HTERT RPE-1 (cell line): Measurements from ENCODE around the gene RCSD1.

Experiments
- in situ Hi-C: fragments of 300-500 bp; cut with MboI; formaldehyde crosslinking; loops from 4 replicates; pipeline ENCODE4 v1.14.3; 2020; ENCODE audit warnings: low sequenced_read_pairs

RCSD1 gene

DNA sequence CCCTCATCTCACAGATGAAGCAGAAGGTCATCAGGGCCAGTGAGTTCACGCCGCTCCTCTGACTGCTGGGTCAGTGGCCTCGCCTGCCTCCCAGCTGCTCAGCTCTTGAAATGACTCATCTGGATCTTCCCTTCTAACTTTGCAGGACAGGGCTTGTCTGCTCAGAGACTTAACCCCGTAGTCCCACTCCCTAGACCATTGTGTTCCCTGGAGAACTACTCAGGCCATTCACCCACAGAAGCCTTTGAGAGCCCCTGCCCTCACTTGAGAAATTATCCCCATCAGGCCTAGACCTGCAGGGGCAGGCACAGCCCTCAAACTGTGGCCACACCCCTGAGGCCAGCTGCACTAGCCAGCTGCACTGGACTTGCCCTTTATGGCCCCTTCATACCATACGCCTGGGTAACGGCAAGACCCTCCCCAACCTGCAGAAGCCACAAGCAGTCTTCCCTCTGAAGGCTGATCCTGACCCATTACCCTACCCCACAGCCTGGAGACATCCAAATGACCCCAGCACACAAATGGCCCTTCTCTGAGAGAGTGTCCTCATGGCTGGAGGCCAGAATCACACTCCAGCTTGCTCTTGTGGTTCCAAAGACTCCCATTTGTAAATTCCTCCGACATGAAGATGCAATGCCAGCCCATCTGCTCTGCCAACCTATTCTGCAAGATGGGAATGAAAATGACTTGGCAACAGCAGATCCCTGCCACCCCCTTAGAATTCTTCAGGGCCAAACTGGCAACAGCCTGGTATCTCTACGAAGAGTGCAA is 33.2 kb downstream of the RCSD1 start:
- in situ Hi-C loops = no loop called here

DNA sequence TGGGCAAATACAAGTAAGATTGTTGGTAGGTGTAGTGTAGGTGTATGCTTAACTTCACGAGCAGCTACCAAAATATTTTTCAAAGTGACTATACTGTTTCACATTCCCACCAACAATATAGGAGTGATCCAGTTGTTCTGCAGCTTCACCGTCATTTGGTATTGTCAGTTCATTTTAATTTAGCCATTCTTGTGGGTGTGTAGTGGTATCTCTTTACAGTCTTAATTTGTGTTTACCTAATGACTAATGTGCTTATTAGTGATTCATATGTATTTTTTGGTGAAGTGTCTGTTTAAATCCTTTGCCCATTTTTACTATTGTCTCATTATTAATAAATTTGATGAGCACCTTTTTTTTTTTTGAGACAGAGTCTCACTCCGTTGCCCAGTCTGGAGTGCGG is 35.4 kb downstream of the RCSD1 start:
- in situ Hi-C loops = no loop called here

DNA sequence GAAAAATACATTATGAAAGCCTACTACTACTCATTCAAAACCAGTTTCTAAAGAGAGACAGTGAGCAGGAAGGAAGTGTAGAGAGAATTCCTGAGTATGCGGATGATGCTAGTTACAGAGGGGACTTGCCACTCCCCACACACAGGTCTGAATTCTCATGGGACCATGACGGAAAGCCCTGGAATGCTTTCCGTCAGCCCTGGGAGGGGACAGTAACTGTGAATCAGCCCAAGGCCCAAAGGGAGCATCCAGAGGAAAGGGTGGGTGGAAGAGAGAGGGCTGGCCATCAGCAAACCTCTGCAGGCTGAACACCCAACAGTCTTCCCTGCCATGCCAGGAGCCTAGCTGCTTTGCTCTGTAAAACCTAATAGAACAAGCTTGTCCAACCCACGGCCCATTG is 36.4 kb downstream of the RCSD1 start:
- in situ Hi-C loops = no loop called here

DNA sequence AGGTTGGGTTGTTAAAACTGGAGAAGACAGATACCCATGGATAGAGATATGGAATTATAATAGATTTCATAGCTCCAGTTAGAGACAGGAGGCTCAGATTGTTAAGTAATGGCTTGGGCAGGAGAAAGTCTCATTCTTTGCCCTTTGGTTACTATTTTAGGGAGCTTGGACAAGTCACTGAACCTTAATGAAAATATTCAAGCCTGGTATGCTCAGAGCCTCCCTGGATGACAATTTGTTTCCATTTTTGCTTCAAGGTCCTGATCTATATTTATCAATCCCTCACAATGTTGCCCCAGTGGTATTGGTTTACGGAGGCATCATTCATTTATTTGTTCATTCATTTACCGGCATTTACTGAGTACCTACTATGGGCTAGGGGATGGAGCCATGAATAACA is 37.5 kb downstream of the RCSD1 start:
- in situ Hi-C loops = no loop called here

DNA sequence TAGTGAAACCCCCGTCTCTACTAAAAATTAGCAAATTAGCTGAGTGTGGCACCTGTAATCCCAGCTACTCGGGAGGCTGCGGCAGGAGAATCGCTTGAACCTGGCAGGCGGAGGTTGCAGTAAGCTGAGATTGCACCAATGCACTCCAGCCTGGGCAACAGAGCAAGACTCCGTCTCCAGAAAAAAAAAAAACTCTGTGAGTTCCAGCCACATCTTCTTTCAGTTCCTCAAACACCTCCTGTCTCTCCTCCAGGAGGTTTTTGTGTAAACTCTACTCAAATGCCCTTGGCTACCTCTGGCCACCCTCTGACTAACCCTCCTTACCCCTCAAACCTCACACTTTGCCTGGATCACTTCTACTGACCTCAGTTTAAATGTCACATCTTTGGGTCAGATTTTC is 38.1 kb downstream of the RCSD1 start:
- in situ Hi-C loops = no loop called here

DNA sequence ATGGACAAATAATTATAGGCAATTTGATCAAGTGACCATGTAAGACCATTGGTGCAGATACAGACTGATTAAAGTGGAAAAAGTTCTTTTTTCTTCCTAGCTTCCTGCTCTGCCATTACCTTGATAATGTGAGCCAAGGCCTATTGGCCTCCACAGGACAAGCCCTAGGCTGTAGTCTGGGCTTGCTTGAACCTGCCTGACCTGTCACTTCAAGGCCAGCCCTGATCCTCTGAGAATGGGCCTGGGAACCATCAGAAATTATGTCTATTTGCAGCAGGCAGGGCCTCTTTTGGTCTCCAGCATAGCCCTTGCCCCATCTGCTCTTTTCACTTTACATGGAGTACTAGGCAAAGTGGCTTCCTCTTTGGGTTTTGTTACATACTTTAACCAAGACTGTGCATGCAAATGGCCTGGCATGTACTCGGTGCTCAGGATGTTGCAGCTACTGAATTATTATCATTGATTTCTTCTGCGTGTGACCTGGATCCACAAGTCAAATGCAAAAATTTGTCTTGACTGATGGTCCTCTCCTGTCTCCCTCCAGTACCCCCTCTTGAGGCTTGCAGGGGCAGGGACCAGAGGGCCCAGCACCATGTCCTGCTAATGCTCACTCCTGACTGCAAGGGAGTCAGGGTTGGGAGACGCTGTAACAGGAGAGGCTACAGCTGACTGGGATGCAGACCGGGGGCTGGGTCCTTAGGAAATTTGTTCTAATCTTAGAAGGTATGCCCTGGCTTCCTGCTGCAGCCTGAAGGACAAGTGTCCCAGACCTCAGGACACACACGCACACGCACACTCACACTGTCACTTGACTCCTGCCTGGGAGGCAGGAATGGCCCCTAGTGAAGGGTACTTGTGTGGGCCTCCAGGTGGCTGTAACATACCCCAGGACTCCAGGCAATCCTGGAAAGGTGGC is 39.4 kb downstream of the RCSD1 start:
- in situ Hi-C loops = no loop called here

DNA sequence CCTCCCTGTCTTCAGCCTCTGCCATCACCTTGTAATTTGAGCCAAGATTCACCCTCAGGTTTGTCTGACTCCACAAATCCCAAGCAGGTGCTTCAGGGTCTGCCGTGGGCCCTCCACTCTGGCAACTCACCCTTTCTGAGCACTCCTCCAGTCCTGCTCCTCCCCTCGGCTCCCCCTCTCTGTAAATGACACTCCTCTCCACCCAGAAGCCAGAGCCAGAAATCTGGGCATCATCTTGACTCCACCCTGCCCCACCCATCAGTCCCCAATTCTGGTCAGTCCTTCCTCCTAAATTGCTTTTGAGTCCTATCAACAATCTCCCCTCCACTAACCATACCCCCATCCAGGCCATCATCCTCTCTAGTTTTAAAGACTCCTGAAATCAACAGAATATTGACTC is 40.5 kb downstream of the RCSD1 start:
- in situ Hi-C loops = no loop called here

DNA sequence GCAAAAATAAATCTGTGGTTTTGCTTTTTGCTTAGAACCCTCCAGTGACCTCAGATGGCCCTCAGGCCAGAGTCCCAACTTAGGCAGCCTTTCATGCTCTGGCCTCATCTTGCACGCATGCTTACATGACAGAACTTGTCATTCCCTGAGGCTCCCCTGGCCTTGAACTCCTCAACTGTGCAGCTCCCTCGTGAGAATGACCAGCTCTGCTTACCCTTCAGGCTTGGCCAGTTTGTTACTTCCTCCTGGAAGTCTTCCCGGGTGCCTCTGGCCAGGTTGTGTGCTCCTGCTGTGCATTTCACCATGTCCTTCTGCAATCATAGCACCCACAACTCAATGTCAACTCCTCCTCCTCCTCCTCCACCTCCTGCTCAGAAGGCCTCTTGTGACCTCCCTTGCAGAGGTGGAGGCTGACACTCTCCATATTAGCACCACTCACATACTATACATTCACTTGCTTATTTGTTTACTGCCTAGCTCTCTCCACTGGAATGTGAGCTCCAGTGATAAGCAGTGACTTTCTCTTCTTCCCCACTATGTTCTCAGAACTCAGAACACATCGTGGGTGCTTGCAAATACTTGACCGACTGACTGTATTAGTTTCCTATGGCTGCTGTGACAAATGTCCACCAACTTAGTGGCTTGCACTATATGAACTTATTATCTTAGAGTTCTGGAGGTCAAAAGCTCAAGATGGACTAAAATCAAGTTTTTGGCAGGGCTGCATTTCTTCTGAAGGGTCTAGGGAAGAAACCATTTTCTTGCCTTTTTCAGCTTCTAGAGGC is 41.9 kb downstream of the RCSD1 start:
- in situ Hi-C loops = no loop called here

DNA sequence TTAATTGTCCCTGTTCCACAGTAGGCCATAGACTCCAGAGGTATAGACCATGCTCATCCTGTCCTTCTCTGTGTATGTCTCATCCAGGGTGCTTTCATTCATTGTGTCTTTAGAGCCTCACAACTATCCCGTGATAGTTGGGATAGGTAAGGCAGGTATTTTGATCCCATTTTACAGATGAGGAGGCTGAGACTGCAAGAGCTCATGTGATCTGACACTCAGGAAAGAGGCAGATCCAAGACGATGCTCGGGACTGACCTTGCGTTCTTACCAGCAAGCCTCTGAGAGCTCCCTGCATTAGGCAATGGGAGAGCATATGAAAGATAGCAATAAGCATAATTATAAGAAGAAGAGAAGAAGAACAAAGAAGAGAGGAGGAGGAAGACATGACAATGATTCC is 42.8 kb downstream of the RCSD1 start:
- in situ Hi-C loops = no loop called here

DNA sequence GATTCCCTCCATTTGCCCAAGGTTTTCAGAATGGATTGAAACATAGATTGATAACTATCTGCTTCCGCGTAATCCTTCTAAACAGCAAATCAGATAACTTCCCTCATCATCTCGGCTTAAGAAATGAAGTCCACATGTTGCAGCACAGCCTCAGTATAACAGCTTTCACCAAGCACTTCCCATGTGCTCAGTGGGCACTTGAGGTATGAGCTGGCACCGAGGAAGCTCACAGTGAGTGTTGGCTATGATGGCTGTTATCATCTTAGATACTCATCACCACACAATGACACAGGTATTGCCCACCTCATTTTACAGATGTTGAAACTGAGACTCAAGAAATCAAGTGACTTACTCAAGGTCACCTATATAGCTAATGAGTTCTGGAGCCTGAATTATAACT is 43.2 kb downstream of the RCSD1 start:
- in situ Hi-C loops = no loop called here

DNA sequence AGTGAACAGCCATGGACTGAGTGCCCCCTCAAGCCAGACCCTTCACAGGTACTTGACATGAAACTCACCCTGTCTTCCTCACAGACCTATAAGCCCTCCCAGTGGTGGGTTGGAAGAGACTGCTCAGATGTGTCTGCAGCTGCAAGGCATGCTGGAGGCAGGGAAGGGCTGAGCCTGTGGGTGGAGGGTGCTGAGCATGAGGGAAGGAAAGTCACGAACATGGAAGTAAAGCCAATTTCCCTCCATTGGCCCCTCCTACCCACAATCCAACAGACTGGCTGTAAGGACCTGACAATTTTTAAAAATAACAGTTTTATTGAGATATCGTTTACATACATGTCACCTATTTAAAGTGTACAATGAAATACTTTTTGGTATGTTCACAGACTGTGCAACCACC is 44.1 kb downstream of the RCSD1 start:
- in situ Hi-C loops = no loop called here

DNA sequence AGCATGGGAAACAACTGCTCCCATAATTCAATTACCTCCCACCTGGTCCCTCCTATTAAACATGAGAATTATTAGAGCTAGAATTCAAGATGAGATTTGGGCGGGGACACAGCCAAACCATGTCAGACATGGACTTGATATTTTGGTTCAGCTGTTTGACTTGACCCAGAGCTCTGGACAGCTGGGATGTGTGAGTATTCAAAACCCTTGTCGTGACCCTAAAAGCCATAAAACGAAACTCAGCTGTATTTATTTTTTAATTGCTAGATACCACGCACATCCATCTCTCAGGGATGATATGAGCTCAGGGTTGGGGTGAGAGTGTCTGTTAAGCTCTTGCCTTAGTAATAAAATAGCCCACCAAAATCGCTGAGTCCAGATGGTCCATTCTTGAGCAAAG is 45.4 kb downstream of the RCSD1 start:
- in situ Hi-C loops = no loop called here

DNA sequence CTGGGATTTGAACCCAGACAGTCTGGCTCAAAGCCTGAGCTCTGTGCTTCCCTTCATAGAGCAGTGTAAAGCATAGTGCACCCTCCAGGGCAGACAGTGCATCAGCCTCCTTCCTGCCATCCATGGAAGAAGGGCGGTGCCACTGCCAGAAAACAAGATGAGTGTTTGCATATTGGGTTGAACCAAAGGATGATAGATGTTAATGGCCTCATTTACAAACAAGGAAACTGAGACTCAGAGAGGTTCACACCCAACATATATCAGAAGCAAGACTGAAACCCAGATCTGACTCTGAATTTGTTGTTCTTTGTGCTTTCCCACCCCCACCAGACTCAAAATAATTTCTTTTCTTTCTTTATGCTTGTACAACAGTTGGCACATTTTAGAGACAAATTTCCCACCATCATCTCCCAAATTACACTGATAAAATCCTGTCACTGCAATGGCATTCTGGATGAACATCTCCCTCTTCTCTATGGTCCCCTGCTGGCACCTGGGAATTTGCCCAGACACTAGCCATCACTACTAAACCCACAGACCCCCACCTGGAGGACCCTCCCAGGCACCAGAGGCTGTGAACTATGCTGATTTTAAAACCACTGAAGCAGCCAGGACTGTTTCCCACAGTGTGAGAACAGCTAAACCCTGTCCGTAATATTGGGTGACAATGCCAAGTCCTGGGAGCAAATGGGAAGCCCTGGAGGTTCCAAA is 46.3 kb downstream of the RCSD1 start:
- in situ Hi-C loops = no loop called here

DNA sequence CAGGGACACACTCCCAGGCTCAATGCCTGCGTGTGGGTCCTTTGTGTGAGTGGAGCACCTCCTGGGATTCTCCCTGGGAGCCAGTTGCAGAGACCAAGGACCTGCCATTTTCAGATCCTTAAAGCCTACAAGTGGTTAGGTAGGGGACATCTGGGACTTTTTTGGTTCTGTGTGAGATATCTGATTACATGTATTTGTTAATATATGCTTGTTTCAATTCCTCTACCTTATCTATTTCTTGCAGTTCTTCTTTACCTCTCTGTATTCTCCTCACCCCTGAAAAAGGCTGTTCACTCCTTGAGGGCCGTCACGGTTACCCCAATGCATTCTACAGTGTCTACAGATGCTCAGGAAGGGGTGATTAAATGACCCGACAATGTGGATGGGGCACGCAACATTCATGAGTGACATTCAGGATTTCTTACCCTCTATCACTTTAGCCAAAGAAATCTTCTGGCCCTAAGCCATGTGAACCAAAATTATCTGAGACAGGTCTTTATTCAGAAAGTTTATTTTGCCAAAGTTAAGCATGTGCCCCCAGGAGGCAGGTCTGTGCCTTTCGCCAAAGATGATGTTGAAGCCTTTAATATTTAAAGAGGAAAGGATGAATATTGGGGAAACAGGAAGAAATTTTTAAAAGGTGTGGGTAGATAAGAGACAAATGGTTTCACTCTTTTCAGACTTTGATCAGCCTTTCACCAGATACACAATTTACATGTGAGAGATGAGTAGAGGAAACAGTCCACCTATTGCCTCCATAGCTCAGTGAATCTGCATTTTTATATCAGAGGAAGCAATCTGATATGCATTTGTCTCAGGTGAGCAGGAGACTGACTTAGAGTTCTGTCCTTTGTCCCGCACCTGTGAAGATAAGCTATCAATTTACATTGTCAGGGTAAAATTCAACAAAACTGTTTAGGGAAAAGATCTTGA is 47.1 kb downstream of the RCSD1 start:
- in situ Hi-C loops = no loop called here

DNA sequence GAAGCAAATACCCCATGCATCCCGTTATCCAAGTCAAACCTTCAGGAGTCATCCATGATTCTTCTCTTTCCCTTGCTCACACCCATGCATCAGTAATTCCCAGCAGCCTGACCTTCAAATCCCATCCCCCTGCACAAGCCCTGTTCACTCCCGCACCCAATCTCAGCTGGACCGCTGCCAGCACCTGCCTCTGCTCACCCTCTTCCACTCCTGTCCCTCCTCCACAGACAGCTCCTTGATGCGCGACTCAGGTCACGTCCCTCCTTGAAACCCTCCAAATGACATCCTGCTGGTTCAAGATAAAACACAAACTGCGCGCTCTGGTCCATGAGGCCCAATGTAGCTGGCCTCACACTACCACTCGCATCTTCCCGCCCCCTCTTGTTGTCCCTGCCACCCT is 48.4 kb downstream of the RCSD1 start:
- in situ Hi-C loops = no loop called here

DNA sequence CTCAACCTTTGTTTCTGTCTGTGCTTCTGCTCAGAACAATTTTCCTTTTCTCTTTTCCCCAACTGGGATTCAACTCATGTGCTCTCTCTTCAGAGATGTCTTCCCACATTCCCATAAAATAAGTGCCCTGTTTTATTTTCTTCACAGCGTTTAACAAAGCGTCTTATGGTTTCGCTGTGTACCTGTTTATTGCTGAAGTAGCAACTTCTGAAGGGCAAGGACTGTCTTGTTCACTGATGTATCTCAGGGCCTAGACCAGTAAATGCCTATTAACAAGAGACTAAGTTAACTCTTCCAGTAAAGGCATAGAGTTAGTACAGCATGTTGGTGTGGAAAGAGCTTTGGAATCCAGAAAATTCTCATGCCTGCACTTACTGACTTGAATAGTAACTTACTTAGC is 48.8 kb downstream of the RCSD1 start:
- in situ Hi-C loops = no loop called here

DNA sequence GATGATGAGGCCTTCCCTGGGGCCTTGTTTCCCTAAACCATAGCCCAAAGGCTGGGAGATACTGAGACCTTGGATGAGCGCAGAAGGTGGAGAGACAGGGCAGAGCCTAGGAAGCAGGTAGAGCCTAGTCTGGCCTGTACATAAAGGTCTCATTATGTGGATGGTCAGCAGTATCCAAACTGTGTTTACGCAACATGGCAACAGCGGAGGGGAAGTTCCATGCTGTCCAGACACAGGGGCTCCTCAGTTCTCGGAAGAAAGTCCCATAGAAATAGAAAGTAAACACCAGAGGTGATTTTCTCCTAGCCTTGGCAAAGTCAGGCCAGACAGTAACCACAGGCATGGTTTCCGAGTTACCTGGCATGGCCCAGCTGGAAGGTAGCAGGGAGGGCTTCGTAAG is 49.7 kb downstream of the RCSD1 start:
- in situ Hi-C loops = no loop called here

DNA sequence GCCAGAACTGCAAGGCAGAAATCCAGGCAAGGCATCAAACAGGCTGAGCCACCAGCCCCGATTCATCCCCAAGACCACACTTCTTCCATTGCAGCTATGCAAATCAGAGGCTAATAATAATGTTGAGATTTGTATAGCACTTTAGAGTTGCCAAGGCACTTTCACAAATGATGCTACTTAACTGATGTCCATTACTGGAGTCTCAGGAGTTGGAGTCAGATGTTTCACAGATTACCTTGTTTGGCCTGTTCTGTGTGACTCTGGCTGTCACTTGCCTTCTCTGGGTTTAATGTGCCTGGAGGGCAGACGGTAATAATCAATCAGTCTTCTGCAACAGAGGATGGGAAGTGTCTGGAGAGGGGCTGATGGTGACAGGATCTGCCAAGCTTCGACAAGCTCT is 51.0 kb downstream of the RCSD1 start:
- in situ Hi-C loops = no loop called here

DNA sequence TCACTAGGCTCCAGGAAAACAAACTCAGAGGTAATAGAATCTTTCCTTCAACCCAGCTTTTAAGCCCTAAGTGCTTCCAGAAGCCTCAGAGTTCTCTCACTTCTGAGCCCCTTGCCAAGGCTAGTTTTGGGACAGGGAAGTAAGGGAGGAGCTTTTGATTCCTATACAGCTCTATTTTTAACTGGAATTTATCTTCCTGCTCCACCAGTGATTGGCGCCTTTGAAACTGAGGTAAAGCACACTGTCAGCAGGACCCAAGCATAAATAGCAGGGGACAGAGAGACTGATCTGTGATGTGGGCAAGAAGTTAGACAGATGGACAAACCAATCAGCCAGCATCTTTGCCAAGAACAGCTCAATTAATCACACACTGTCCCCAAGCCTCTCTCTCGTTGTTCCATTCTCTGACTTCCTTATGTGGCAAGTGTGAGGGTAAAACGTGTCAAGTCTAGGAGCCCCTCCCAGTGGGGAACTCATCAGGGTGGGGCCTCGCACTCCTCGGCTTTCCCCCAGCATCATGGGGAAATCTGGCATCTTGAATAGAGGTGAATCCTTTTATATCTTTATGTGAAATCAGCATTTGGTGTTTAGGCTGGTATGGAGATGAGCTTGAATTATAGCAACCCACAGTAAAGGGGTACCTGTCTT is 51.5 kb downstream of the RCSD1 start:
- in situ Hi-C loops = no loop called here
